GM23338 (cell line): ENCODE data around the gene WDR20. TPM values are rescaled to one million over a fixed set of nuclear protein-coding genes. Genes with fewer than 3 reads are reported as not detected.

Experiments
- ATAC-seq: fragments of 200-7000 bp; cut with Tn5 transposase; 3 replicates; pipeline ENCODE4 v1.9.1; 2020
- DNase-seq: peaks from one replicate; pipeline ENCODE4 v3.0.0-alpha.2; 2015; ENCODE audit warnings: low spot score
- H2AFZ ChIP-seq: fragments of 200-600 bp; sonication (generic); 2 replicates; pipeline ENCODE4 v1.8.0; 2016; ENCODE audit warnings: antibody characterized with exemption, mild to moderate bottlenecking, moderate library complexity
- H3F3A ChIP-seq: fragments of 200-600 bp; sonication (generic); replicated peaks from 2 replicates; pipeline ENCODE4 v1.8.0; 2017; ENCODE audit warnings: antibody characterized with exemption, mixed run types, low read depth
- H3K27ac ChIP-seq: fragments of 200-600 bp; sonication (generic); 2 replicates; pipeline ENCODE4 v1.6.1; 2016; ENCODE audit warnings: low read depth
- H3K27me3 ChIP-seq: fragments of 200-600 bp; sonication (generic); 2 replicates; pipeline ENCODE4 v1.8.0; 2016; ENCODE audit warnings: mild to moderate bottlenecking, mixed run types, moderate library complexity; ENCODE audit not compliant: insufficient read depth
- H3K36me3 ChIP-seq: fragments of 200-600 bp; sonication (generic); 2 replicates; pipeline ENCODE4 v1.8.0; 2016; ENCODE audit warnings: mild to moderate bottlenecking; ENCODE audit not compliant: insufficient read depth
- H3K4me1 ChIP-seq: fragments of 200-600 bp; sonication (generic); 2 replicates; pipeline ENCODE4 v1.8.0; 2016; ENCODE audit warnings: mild to moderate bottlenecking, moderate library complexity; ENCODE audit not compliant: insufficient read depth
- H3K4me2 ChIP-seq: fragments of 200-600 bp; sonication (generic); 2 replicates; pipeline ENCODE4 v1.7.1; 2017; ENCODE audit warnings: mixed run types
- H3K4me3 ChIP-seq: fragments of 200-600 bp; sonication (generic); 2 replicates; pipeline ENCODE4 v1.6.1; 2016; ENCODE audit warnings: mixed run types
- H3K79me2 ChIP-seq: fragments of 200-600 bp; sonication (generic); replicated peaks from 2 replicates; pipeline ENCODE4 v1.8.0; 2017; ENCODE audit warnings: mild to moderate bottlenecking; ENCODE audit not compliant: insufficient read depth
- H3K9me2 ChIP-seq: fragments of 200-600 bp; sonication (generic); 2 replicates; pipeline ENCODE4 v1.8.0; 2017; ENCODE audit not compliant: insufficient read depth
- H4K20me1 ChIP-seq: fragments of 200-600 bp; sonication (generic); replicated peaks from 2 replicates; pipeline ENCODE4 v1.8.0; 2017; ENCODE audit warnings: mild to moderate bottlenecking; ENCODE audit not compliant: insufficient read depth
- H3K27ac Mint-ChIP-seq: 2 replicates; pipeline ENCODE4 v1.8.0; 2020; ENCODE audit warnings: inconsistent platforms, mild to moderate bottlenecking, moderate library complexity, mixed read lengths
- H3K27me3 Mint-ChIP-seq: 3 replicates; pipeline ENCODE4 v1.8.0; 2022; ENCODE audit warnings: low read depth, mild to moderate bottlenecking, moderate library complexity, mixed read lengths, inconsistent platforms; ENCODE audit not compliant: insufficient read depth, poor library complexity
- H3K36me3 Mint-ChIP-seq: 3 replicates; pipeline ENCODE4 v1.8.0; 2021; ENCODE audit warnings: low read depth, mild to moderate bottlenecking, inconsistent platforms, moderate library complexity, mixed read lengths
- H3K4me1 Mint-ChIP-seq: 3 replicates; pipeline ENCODE4 v1.8.0; 2020; ENCODE audit warnings: mild to moderate bottlenecking, inconsistent platforms, mixed read lengths
- H3K4me3 Mint-ChIP-seq: 3 replicates; pipeline ENCODE4 v1.8.0; 2021; ENCODE audit warnings: moderate library complexity, mild to moderate bottlenecking, inconsistent platforms, mixed read lengths
- H3K9me3 Mint-ChIP-seq: 3 replicates; pipeline ENCODE4 v1.8.0; 2020; ENCODE audit warnings: moderate library complexity, mild to moderate bottlenecking, inconsistent platforms, mixed read lengths
- CREB1 ChIP-seq: fragments of 250-450 bp; sonication (Bioruptor Pico); IDR thresholded peaks from 2 replicates; pipeline ENCODE4 v1.5.0; 2020; ENCODE audit warnings: low read depth, mild to moderate bottlenecking, moderate library complexity
- CTCF ChIP-seq, 2 experiments: fragments of 200-600 bp in 1 of 2; sonication (generic) in 1 of 2; conservative IDR thresholded peaks; 2 replicates each; pipeline versions ENCODE4 v1.5.1 to v1.6.1; 2016 to 2017; ENCODE audit warnings: antibody characterized with exemption in 2 of 2, low read depth in 2 of 2, mild to moderate bottlenecking in 2 of 2, moderate library complexity in 1 of 2
- ETS1 ChIP-seq: IDR thresholded peaks from 2 replicates; pipeline ENCODE4 v1.6.1; 2016; ENCODE audit warnings: antibody characterized with exemption
- EZH2 ChIP-seq: fragments of 200-600 bp; sonication (generic); IDR thresholded peaks from one replicate; pipeline ENCODE4 v1.8.0; 2017; ENCODE audit warnings: antibody characterized with exemption, mild to moderate bottlenecking, low read depth; ENCODE audit not compliant: unreplicated experiment
- EZH2phosphoT487 ChIP-seq: fragments of 200-600 bp; sonication (generic); IDR thresholded peaks from one replicate; pipeline ENCODE4 v1.8.1; 2018; ENCODE audit warnings: antibody characterized with exemption; ENCODE audit not compliant: unreplicated experiment
- JUNB ChIP-seq: IDR thresholded peaks from one replicate; pipeline ENCODE4 v1.6.1; 2016; ENCODE audit warnings: antibody characterized with exemption; ENCODE audit not compliant: unreplicated experiment
- NANOG ChIP-seq: IDR thresholded peaks from 2 replicates; pipeline ENCODE4 v1.6.1; 2016; ENCODE audit warnings: antibody characterized with exemption, borderline replicate concordance
- POLR2AphosphoS5 ChIP-seq: IDR thresholded peaks from 2 replicates; pipeline ENCODE4 v1.6.1; 2016; ENCODE audit warnings: antibody characterized with exemption, low read depth
- STAT1 ChIP-seq: IDR thresholded peaks from one replicate; pipeline ENCODE4 v1.6.1; 2016; ENCODE audit warnings: antibody characterized with exemption; ENCODE audit not compliant: unreplicated experiment
- ZNF114 ChIP-seq: fragments of 250-450 bp; sonication (Bioruptor Pico); IDR thresholded peaks from 2 replicates; pipeline ENCODE4 v1.5.0; 2020; ENCODE audit warnings: mild to moderate bottlenecking, moderate library complexity
- ZNF331 ChIP-seq: fragments of 250-450 bp; sonication (Bioruptor Pico); IDR thresholded peaks from 2 replicates; pipeline ENCODE4 v1.5.0; 2020; ENCODE audit warnings: low read depth, mild to moderate bottlenecking, moderate library complexity
- polyA plus RNA-seq: library from polyadenylated mRNA; unstranded; fragments of >200 nt; fragmentation: Nextera tagmentation; extraction: Ambion mirVana; gene quantifications from 2 replicates; pipeline ENCODE4 v1.2.1, GENCODE V29; 2016
- total RNA-seq: library from RNA; depleted of rRNA; stranded (reverse); fragments of >200 nt; shearing (Covaris generic); gene quantifications from 2 replicates; pipeline ENCODE4 v1.2.3, GENCODE V29; 2014
- TF ChIP-seq, protein P1 (sequence below): IDR thresholded peaks from one replicate; pipeline ENCODE4 v1.6.1; 2018; ENCODE audit warnings: antibody characterized with exemption; ENCODE audit not compliant: unreplicated experiment
- TF ChIP-seq, protein P2 (sequence below): fragments of 250-450 bp; sonication (Bioruptor Pico); IDR thresholded peaks from 2 replicates; pipeline ENCODE4 v1.5.0; 2020; ENCODE audit warnings: mild to moderate bottlenecking, moderate library complexity

The WDR20 gene
- total and polyA plus RNA-seq, 2 experiments from 2014 or later = 17.9 to 21.0 TPM

GRCh38 chr14:102125546-102125945 is 14.2 kb upstream of the WDR20 start:
- no peak for ATAC-seq
- no peaks in the 10 kb centered on the region for H3K36me3 ChIP-seq
- peak; percentile 19 for DNase-seq
- no peaks in the 10 kb centered on the region for H3K79me2 ChIP-seq
- no peaks in the 10 kb centered on the region for H3K27me3 ChIP-seq
- Mint-ChIP-seq H3K27ac (0 out of 2 replicates have a peak overlapping the region, but pooled peaks have one; percentile 66), H3K4me3 (no peak overlapping the region; the same call in 2 of the 3 replicates), H3K36me3 (peaks cover 5% of the 10 kb centered on the region; the same call in 2 of the 3 replicates), H3K27me3 (no peaks in the 10 kb centered on the region), H3K9me3 (no peaks in the 10 kb centered on the region), H3K4me1 (peaks cover 20% of the 10 kb centered on the region)
- H4K20me1 ChIP-seq = no peaks in the 10 kb centered on the region
- no peak overlapping the region for H3K4me3 ChIP-seq
- H3K4me2 ChIP-seq = peak overlapping the region; percentile 43
- H3K27ac ChIP-seq = peak overlapping the region; percentile 83
- H3K9me2 ChIP-seq = no peaks in the 10 kb centered on the region
- no peak overlapping the region for H2AFZ ChIP-seq
- TF ChIP-seq CREB1 (CRISPR knock-in tag) (no peak), ZNF114 (no peak), JUNB (no peak), EZH2 (no peak), STAT1 (no peak), ETS1 (no peak), NANOG (no peak), CTCF (conservative IDR thresholded peaks at IDR 0.05; ENCODE audit: low read depth in 2 of 2) (no peak), POLR2AphosphoS5 (no peak), EZH2phosphoT487 (no peak), ZNF331 (CRISPR knock-in tag) (no peak)
- TF ChIP-seq, protein P1, sequence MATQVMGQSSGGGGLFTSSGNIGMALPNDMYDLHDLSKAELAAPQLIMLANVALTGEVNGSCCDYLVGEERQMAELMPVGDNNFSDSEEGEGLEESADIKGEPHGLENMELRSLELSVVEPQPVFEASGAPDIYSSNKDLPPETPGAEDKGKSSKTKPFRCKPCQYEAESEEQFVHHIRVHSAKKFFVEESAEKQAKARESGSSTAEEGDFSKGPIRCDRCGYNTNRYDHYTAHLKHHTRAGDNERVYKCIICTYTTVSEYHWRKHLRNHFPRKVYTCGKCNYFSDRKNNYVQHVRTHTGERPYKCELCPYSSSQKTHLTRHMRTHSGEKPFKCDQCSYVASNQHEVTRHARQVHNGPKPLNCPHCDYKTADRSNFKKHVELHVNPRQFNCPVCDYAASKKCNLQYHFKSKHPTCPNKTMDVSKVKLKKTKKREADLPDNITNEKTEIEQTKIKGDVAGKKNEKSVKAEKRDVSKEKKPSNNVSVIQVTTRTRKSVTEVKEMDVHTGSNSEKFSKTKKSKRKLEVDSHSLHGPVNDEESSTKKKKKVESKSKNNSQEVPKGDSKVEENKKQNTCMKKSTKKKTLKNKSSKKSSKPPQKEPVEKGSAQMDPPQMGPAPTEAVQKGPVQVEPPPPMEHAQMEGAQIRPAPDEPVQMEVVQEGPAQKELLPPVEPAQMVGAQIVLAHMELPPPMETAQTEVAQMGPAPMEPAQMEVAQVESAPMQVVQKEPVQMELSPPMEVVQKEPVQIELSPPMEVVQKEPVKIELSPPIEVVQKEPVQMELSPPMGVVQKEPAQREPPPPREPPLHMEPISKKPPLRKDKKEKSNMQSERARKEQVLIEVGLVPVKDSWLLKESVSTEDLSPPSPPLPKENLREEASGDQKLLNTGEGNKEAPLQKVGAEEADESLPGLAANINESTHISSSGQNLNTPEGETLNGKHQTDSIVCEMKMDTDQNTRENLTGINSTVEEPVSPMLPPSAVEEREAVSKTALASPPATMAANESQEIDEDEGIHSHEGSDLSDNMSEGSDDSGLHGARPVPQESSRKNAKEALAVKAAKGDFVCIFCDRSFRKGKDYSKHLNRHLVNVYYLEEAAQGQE = no peak
- TF ChIP-seq, protein P2, sequence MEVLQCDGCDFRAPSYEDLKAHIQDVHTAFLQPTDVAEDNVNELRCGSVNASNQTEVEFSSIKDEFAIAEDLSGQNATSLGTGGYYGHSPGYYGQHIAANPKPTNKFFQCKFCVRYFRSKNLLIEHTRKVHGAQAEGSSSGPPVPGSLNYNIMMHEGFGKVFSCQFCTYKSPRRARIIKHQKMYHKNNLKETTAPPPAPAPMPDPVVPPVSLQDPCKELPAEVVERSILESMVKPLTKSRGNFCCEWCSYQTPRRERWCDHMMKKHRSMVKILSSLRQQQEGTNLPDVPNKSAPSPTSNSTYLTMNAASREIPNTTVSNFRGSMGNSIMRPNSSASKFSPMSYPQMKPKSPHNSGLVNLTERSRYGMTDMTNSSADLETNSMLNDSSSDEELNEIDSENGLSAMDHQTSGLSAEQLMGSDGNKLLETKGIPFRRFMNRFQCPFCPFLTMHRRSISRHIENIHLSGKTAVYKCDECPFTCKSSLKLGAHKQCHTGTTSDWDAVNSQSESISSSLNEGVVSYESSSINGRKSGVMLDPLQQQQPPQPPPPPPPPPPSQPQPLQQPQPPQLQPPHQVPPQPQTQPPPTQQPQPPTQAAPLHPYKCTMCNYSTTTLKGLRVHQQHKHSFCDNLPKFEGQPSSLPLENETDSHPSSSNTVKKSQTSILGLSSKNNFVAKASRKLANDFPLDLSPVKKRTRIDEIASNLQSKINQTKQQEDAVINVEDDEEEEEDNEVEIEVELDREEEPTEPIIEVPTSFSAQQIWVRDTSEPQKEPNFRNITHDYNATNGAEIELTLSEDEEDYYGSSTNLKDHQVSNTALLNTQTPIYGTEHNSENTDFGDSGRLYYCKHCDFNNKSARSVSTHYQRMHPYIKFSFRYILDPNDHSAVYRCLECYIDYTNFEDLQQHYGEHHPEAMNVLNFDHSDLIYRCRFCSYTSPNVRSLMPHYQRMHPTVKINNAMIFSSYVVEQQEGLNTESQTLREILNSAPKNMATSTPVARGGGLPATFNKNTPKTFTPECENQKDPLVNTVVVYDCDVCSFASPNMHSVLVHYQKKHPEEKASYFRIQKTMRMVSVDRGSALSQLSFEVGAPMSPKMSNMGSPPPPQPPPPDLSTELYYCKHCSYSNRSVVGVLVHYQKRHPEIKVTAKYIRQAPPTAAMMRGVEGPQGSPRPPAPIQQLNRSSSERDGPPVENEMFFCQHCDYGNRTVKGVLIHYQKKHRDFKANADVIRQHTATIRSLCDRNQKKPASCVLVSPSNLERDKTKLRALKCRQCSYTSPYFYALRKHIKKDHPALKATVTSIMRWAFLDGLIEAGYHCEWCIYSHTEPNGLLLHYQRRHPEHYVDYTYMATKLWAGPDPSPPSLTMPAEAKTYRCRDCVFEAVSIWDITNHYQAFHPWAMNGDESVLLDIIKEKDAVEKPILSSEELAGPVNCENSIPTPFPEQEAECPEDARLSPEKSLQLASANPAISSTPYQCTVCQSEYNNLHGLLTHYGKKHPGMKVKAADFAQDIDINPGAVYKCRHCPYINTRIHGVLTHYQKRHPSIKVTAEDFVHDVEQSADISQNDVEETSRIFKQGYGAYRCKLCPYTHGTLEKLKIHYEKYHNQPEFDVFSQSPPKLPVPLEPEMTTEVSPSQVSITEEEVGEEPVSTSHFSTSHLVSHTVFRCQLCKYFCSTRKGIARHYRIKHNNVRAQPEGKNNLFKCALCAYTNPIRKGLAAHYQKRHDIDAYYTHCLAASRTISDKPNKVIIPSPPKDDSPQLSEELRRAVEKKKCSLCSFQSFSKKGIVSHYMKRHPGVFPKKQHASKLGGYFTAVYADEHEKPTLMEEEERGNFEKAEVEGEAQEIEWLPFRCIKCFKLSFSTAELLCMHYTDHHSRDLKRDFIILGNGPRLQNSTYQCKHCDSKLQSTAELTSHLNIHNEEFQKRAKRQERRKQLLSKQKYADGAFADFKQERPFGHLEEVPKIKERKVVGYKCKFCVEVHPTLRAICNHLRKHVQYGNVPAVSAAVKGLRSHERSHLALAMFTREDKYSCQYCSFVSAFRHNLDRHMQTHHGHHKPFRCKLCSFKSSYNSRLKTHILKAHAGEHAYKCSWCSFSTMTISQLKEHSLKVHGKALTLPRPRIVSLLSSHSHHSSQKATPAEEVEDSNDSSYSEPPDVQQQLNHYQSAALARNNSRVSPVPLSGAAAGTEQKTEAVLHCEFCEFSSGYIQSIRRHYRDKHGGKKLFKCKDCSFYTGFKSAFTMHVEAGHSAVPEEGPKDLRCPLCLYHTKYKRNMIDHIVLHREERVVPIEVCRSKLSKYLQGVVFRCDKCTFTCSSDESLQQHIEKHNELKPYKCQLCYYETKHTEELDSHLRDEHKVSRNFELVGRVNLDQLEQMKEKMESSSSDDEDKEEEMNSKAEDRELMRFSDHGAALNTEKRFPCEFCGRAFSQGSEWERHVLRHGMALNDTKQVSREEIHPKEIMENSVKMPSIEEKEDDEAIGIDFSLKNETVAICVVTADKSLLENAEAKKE (CRISPR knock-in tag) = no peak
- peaks cover 21% of the 10 kb centered on the region for H3K4me1 ChIP-seq
- H3F3A ChIP-seq = no peaks in the 10 kb centered on the region
